ENCODE results near the gene AGBL1.

AGBL1 gene

DNA sequence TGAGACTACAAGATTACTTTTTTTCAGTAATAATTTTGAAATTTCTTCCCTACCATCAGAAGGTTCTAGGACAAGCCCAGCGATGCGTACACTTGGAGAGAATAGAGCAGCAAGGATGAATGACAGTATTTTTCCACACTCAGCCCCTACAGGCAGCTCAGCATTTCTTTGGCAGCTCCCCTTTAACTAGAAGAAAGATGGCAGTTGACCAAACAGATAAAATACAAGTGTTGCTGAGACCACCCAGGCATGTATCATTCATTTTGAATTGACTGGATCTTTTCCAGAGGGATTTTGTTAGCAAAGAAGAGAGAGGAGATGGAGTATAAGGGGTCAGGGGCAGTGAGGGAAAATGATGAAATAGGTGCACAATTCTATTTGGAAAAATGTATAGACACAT is 761.3 kb downstream of the AGBL1 start:
- H3K36me3 ChIP-seq, result no peaks in the 10 kb centered on the region
- H3K4me1 ChIP-seq (ENCODE audit: control insufficient read depth in 1 of 2, insufficient read depth in 1 of 2, low read depth in 1 of 2, low read length in 1 of 2), result no peaks in the 10 kb centered on the region
- H3K27me3 ChIP-seq, result no peaks in the 10 kb centered on the region

DNA sequence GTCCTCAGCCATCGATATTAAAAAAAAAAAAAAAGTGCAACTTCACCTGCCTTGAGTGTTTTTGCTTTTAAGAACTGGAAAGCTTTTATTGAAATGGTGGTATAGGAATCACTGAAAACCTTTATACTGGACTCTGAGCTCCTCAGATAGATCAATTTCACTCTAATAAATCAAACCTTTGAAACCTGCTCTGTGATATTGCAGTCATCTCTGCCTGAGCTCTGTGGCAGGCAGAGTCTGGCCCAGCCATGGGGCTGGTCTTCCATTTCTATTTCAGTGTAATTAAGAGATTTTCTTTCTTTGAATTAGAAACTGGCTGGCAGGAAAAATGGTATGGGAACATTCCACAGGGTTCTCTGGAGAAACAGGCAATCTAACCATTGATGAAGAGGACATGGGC is 762.5 kb downstream of the AGBL1 start:
- H3K36me3 ChIP-seq, result no peaks in the 10 kb centered on the region
- H3K4me1 ChIP-seq (ENCODE audit: control insufficient read depth in 1 of 2, insufficient read depth in 1 of 2, low read depth in 1 of 2, low read length in 1 of 2), result no peaks in the 10 kb centered on the region
- H3K27me3 ChIP-seq, result no peaks in the 10 kb centered on the region
- H3K27ac ChIP-seq, result no peak overlapping the region
- TF ChIP-seq, protein P1, sequence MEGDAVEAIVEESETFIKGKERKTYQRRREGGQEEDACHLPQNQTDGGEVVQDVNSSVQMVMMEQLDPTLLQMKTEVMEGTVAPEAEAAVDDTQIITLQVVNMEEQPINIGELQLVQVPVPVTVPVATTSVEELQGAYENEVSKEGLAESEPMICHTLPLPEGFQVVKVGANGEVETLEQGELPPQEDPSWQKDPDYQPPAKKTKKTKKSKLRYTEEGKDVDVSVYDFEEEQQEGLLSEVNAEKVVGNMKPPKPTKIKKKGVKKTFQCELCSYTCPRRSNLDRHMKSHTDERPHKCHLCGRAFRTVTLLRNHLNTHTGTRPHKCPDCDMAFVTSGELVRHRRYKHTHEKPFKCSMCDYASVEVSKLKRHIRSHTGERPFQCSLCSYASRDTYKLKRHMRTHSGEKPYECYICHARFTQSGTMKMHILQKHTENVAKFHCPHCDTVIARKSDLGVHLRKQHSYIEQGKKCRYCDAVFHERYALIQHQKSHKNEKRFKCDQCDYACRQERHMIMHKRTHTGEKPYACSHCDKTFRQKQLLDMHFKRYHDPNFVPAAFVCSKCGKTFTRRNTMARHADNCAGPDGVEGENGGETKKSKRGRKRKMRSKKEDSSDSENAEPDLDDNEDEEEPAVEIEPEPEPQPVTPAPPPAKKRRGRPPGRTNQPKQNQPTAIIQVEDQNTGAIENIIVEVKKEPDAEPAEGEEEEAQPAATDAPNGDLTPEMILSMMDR (IDR thresholded peaks at IDR 0.05), result no peak
- no peak overlapping the region for H3K4me3 ChIP-seq (ENCODE audit: low read depth in 1 of 2, low read length in 1 of 2)
- no peaks in the 10 kb centered on the region for H3K9me3 ChIP-seq

More for the DNA sequence above, 761.3 kb downstream of the AGBL1 start:
- H3K9me3 ChIP-seq, result no peaks in the 10 kb centered on the region
- TF ChIP-seq, protein P1 (IDR thresholded peaks at IDR 0.05), result no peak
- no peak overlapping the region for H3K27ac ChIP-seq
- H3K4me3 ChIP-seq (ENCODE audit: low read depth in 1 of 2, low read length in 1 of 2), result no peak overlapping the region

DNA sequence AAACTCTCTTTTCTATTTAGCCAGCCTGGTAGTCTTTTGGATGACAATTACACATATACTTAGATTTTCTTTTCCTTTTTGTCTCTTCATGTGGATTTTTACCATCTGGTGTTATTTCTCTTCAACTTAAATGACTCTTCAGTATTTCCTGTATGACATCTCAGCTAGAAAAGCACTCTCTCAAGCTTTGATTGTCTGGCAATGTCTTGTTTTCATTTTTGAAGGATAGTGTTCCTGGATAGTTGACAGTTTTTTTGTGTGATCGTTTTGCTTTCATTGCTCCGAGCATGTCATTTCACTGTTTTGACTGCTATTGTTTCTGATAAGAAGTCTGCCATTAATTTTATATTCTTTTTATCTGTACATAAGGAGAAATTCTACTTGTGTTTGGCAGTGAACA is 766.4 kb downstream of the AGBL1 start:
- TF ChIP-seq, protein P1 (IDR thresholded peaks at IDR 0.05), result no peak
- no peak overlapping the region for H3K27ac ChIP-seq
- no peaks in the 10 kb centered on the region for H3K4me1 ChIP-seq (ENCODE audit: control insufficient read depth in 1 of 2, insufficient read depth in 1 of 2, low read depth in 1 of 2, low read length in 1 of 2)
- H3K27me3 ChIP-seq, result no peaks in the 10 kb centered on the region
- H3K36me3 ChIP-seq, result no peaks in the 10 kb centered on the region
- no peak overlapping the region for H3K4me3 ChIP-seq (ENCODE audit: low read depth in 1 of 2, low read length in 1 of 2)
- H3K9me3 ChIP-seq, result no peaks in the 10 kb centered on the region

DNA sequence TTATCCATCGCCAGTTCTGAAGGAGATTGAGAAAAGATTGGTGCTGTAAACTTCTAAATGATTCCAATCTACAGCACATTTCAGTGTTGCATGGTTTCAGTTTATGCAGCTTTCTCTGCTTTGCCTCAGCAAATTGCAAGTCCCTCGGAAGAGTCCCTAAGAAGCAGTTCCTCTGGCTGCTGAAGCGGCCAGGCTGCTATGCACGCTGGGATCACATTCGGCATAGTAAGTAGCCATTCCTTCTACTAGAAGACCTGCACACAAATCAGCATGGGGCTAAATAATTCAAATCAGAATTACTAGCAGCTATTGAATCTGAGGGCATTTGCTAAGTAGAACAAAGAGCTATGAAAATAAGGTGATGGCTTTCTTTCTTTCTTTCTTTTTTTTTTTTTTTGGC is 769.5 kb downstream of the AGBL1 start:
- no peak overlapping the region for H3K27ac ChIP-seq
- H3K36me3 ChIP-seq, result no peaks in the 10 kb centered on the region
- no peaks in the 10 kb centered on the region for H3K4me1 ChIP-seq (ENCODE audit: control insufficient read depth in 1 of 2, insufficient read depth in 1 of 2, low read depth in 1 of 2, low read length in 1 of 2)
- no peaks in the 10 kb centered on the region for H3K9me3 ChIP-seq
- no peaks in the 10 kb centered on the region for H3K27me3 ChIP-seq
- TF ChIP-seq, protein P1 (IDR thresholded peaks at IDR 0.05), result no peak
- no peak overlapping the region for H3K4me3 ChIP-seq (ENCODE audit: low read depth in 1 of 2, low read length in 1 of 2)

DNA sequence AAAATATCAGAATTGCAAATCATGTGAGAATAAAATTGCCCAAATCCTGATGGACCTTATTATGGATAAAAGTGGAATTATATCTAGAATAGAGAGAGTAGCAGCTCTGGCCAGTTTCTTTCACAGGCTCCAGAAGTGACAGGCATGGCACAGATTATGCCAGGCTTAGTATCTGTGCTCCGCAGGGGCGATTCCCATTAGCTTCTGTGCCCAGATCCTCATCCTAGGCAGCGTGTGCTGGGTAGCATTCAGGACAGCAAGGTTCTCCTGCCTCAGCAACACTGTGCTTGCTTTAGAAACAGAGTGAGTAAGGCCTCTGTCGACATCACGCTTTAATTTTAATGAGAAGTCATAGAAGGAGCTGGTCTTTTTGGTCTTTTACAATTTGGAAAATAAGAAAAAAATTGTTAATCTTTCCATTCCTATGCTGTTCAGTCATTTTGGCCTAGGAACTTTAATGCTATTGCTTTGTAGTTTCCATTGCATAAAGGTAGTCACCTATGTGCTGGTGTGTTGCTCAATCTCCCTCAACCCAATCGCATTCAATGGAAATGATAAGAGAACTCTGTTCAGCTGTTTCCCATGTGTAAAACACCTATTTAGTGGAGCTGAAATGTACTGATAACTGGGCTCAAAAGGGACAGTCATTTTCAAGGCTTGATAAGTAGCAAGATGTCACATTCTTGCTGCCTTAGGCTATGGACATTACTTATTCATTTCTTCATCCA is 770.1 kb downstream of the AGBL1 start:
- no peaks in the 10 kb centered on the region for H3K27me3 ChIP-seq
- no peaks in the 10 kb centered on the region for H3K4me1 ChIP-seq (ENCODE audit: control insufficient read depth in 1 of 2, insufficient read depth in 1 of 2, low read depth in 1 of 2, low read length in 1 of 2)
- H3K36me3 ChIP-seq, result no peaks in the 10 kb centered on the region
- H3K27ac ChIP-seq, result no peak overlapping the region
- H3K4me3 ChIP-seq (ENCODE audit: low read depth in 1 of 2, low read length in 1 of 2), result no peak overlapping the region
- TF ChIP-seq, protein P1 (IDR thresholded peaks at IDR 0.05), result no peak
- no peaks in the 10 kb centered on the region for H3K9me3 ChIP-seq
